GM23338 (cell line): Measurements from ENCODE around the gene GOLGA7B. TPM values are rescaled to one million over a fixed set of nuclear protein-coding genes. Genes with fewer than 3 reads are reported as not detected.

ENCODE experiments used
- ATAC-seq: fragments of 200-7000 bp; cut with Tn5 transposase; 3 replicates; pipeline ENCODE4 v1.9.1; 2020
- DNase-seq: peaks from one replicate; pipeline ENCODE4 v3.0.0-alpha.2; 2015; ENCODE audit warnings: low spot score
- H2AFZ ChIP-seq: fragments of 200-600 bp; sonication (generic); 2 replicates; pipeline ENCODE4 v1.8.0; 2016; ENCODE audit warnings: antibody characterized with exemption, mild to moderate bottlenecking, moderate library complexity
- H3F3A ChIP-seq: fragments of 200-600 bp; sonication (generic); replicated peaks from 2 replicates; pipeline ENCODE4 v1.8.0; 2017; ENCODE audit warnings: antibody characterized with exemption, mixed run types, low read depth
- H3K27ac ChIP-seq: fragments of 200-600 bp; sonication (generic); 2 replicates; pipeline ENCODE4 v1.6.1; 2016; ENCODE audit warnings: low read depth
- H3K27me3 ChIP-seq: fragments of 200-600 bp; sonication (generic); 2 replicates; pipeline ENCODE4 v1.8.0; 2016; ENCODE audit warnings: mild to moderate bottlenecking, mixed run types, moderate library complexity; ENCODE audit not compliant: insufficient read depth
- H3K36me3 ChIP-seq: fragments of 200-600 bp; sonication (generic); 2 replicates; pipeline ENCODE4 v1.8.0; 2016; ENCODE audit warnings: mild to moderate bottlenecking; ENCODE audit not compliant: insufficient read depth
- H3K4me1 ChIP-seq: fragments of 200-600 bp; sonication (generic); 2 replicates; pipeline ENCODE4 v1.8.0; 2016; ENCODE audit warnings: mild to moderate bottlenecking, moderate library complexity; ENCODE audit not compliant: insufficient read depth
- H3K4me2 ChIP-seq: fragments of 200-600 bp; sonication (generic); 2 replicates; pipeline ENCODE4 v1.7.1; 2017; ENCODE audit warnings: mixed run types
- H3K4me3 ChIP-seq: fragments of 200-600 bp; sonication (generic); 2 replicates; pipeline ENCODE4 v1.6.1; 2016; ENCODE audit warnings: mixed run types
- H3K79me2 ChIP-seq: fragments of 200-600 bp; sonication (generic); replicated peaks from 2 replicates; pipeline ENCODE4 v1.8.0; 2017; ENCODE audit warnings: mild to moderate bottlenecking; ENCODE audit not compliant: insufficient read depth
- H3K9me2 ChIP-seq: fragments of 200-600 bp; sonication (generic); 2 replicates; pipeline ENCODE4 v1.8.0; 2017; ENCODE audit not compliant: insufficient read depth
- H4K20me1 ChIP-seq: fragments of 200-600 bp; sonication (generic); replicated peaks from 2 replicates; pipeline ENCODE4 v1.8.0; 2017; ENCODE audit warnings: mild to moderate bottlenecking; ENCODE audit not compliant: insufficient read depth
- H3K27ac Mint-ChIP-seq: 2 replicates; pipeline ENCODE4 v1.8.0; 2020; ENCODE audit warnings: inconsistent platforms, mild to moderate bottlenecking, moderate library complexity, mixed read lengths
- H3K27me3 Mint-ChIP-seq: 3 replicates; pipeline ENCODE4 v1.8.0; 2022; ENCODE audit warnings: low read depth, mild to moderate bottlenecking, moderate library complexity, mixed read lengths, inconsistent platforms; ENCODE audit not compliant: insufficient read depth, poor library complexity
- H3K36me3 Mint-ChIP-seq: 3 replicates; pipeline ENCODE4 v1.8.0; 2021; ENCODE audit warnings: low read depth, mild to moderate bottlenecking, inconsistent platforms, moderate library complexity, mixed read lengths
- H3K4me1 Mint-ChIP-seq: 3 replicates; pipeline ENCODE4 v1.8.0; 2020; ENCODE audit warnings: mild to moderate bottlenecking, inconsistent platforms, mixed read lengths
- H3K4me3 Mint-ChIP-seq: 3 replicates; pipeline ENCODE4 v1.8.0; 2021; ENCODE audit warnings: moderate library complexity, mild to moderate bottlenecking, inconsistent platforms, mixed read lengths
- H3K9me3 Mint-ChIP-seq: 3 replicates; pipeline ENCODE4 v1.8.0; 2020; ENCODE audit warnings: moderate library complexity, mild to moderate bottlenecking, inconsistent platforms, mixed read lengths
- CREB1 ChIP-seq: fragments of 250-450 bp; sonication (Bioruptor Pico); IDR thresholded peaks from 2 replicates; pipeline ENCODE4 v1.5.0; 2020; ENCODE audit warnings: low read depth, mild to moderate bottlenecking, moderate library complexity
- CTCF ChIP-seq, 2 experiments: fragments of 200-600 bp in 1 of 2; sonication (generic) in 1 of 2; conservative IDR thresholded peaks; 2 replicates each; pipeline versions ENCODE4 v1.5.1 to v1.6.1; 2016 to 2017; ENCODE audit warnings: antibody characterized with exemption in 2 of 2, low read depth in 2 of 2, mild to moderate bottlenecking in 2 of 2, moderate library complexity in 1 of 2
- EZH2 ChIP-seq: fragments of 200-600 bp; sonication (generic); IDR thresholded peaks from one replicate; pipeline ENCODE4 v1.8.0; 2017; ENCODE audit warnings: antibody characterized with exemption, mild to moderate bottlenecking, low read depth; ENCODE audit not compliant: unreplicated experiment
- EZH2phosphoT487 ChIP-seq: fragments of 200-600 bp; sonication (generic); IDR thresholded peaks from one replicate; pipeline ENCODE4 v1.8.1; 2018; ENCODE audit warnings: antibody characterized with exemption; ENCODE audit not compliant: unreplicated experiment
- JUNB ChIP-seq: IDR thresholded peaks from one replicate; pipeline ENCODE4 v1.6.1; 2016; ENCODE audit warnings: antibody characterized with exemption; ENCODE audit not compliant: unreplicated experiment
- NANOG ChIP-seq: IDR thresholded peaks from 2 replicates; pipeline ENCODE4 v1.6.1; 2016; ENCODE audit warnings: antibody characterized with exemption, borderline replicate concordance
- POLR2AphosphoS5 ChIP-seq: IDR thresholded peaks from 2 replicates; pipeline ENCODE4 v1.6.1; 2016; ENCODE audit warnings: antibody characterized with exemption, low read depth
- REST ChIP-seq: IDR thresholded peaks from one replicate; pipeline ENCODE4 v1.6.1; 2018; ENCODE audit warnings: antibody characterized with exemption; ENCODE audit not compliant: unreplicated experiment
- STAT1 ChIP-seq: IDR thresholded peaks from one replicate; pipeline ENCODE4 v1.6.1; 2016; ENCODE audit warnings: antibody characterized with exemption; ENCODE audit not compliant: unreplicated experiment
- ZNF114 ChIP-seq: fragments of 250-450 bp; sonication (Bioruptor Pico); IDR thresholded peaks from 2 replicates; pipeline ENCODE4 v1.5.0; 2020; ENCODE audit warnings: mild to moderate bottlenecking, moderate library complexity
- ZNF331 ChIP-seq: fragments of 250-450 bp; sonication (Bioruptor Pico); IDR thresholded peaks from 2 replicates; pipeline ENCODE4 v1.5.0; 2020; ENCODE audit warnings: low read depth, mild to moderate bottlenecking, moderate library complexity
- polyA plus RNA-seq: library from polyadenylated mRNA; unstranded; fragments of >200 nt; fragmentation: Nextera tagmentation; extraction: Ambion mirVana; gene quantifications from 2 replicates; pipeline ENCODE4 v1.2.1, GENCODE V29; 2016
- total RNA-seq: library from RNA; depleted of rRNA; stranded (reverse); fragments of >200 nt; shearing (Covaris generic); gene quantifications from 2 replicates; pipeline ENCODE4 v1.2.3, GENCODE V29; 2014
- TF ChIP-seq, protein P1 (sequence below): IDR thresholded peaks from 2 replicates; pipeline ENCODE4 v1.6.1; 2016; ENCODE audit warnings: antibody characterized with exemption
- TF ChIP-seq, protein P2 (sequence below): fragments of 250-450 bp; sonication (Bioruptor Pico); IDR thresholded peaks from 2 replicates; pipeline ENCODE4 v1.5.0; 2020; ENCODE audit warnings: mild to moderate bottlenecking, moderate library complexity

Gene GOLGA7B
- total and polyA plus RNA-seq, 2 experiments from 2014 or later: 0.14 to 0.15 TPM

- no peaks in the 10 kb centered on the region; the same call in 2 of the 3 replicates for H3K9me3 Mint-ChIP-seq
- H3K4me1 Mint-ChIP-seq: peaks cover 9% of the 10 kb centered on the region; the same call in 2 of the 3 replicates
- DNase-seq (no peak), ATAC-seq (no peak)
- no peak overlapping the region for H3K27ac Mint-ChIP-seq
- Histone ChIP-seq H3K79me2 (no peaks in the 10 kb centered on the region), H3K4me1 (no peaks in the 10 kb centered on the region; the same call in 1 of the 2 replicates), H3F3A (no peaks in the 10 kb centered on the region), H3K4me2 (no peak overlapping the region), H3K27ac (no peak overlapping the region), H3K27me3 (no peaks in the 10 kb centered on the region), H3K36me3 (no peaks in the 10 kb centered on the region), H3K4me3 (no peak overlapping the region), H3K9me2 (no peaks in the 10 kb centered on the region), H2AFZ (no peak overlapping the region), H4K20me1 (no peaks in the 10 kb centered on the region)
- no peak overlapping the region for H3K4me3 Mint-ChIP-seq
- no peak for TF ChIP-seq CTCF (conservative IDR thresholded peaks at IDR 0.05; ENCODE audit: low read depth in 2 of 2)
- no peak for TF ChIP-seq NANOG
- no peak for TF ChIP-seq EZH2phosphoT487
- TF ChIP-seq, protein P1, sequence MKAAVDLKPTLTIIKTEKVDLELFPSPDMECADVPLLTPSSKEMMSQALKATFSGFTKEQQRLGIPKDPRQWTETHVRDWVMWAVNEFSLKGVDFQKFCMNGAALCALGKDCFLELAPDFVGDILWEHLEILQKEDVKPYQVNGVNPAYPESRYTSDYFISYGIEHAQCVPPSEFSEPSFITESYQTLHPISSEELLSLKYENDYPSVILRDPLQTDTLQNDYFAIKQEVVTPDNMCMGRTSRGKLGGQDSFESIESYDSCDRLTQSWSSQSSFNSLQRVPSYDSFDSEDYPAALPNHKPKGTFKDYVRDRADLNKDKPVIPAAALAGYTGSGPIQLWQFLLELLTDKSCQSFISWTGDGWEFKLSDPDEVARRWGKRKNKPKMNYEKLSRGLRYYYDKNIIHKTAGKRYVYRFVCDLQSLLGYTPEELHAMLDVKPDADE: no peak
- TF ChIP-seq JUNB: no peak
- no peak for TF ChIP-seq CREB1
- TF ChIP-seq REST: no peak
- TF ChIP-seq EZH2: no peak
- TF ChIP-seq STAT1: no peak
- TF ChIP-seq POLR2AphosphoS5: no peak
- no peak for TF ChIP-seq ZNF331
- TF ChIP-seq, protein P2, sequence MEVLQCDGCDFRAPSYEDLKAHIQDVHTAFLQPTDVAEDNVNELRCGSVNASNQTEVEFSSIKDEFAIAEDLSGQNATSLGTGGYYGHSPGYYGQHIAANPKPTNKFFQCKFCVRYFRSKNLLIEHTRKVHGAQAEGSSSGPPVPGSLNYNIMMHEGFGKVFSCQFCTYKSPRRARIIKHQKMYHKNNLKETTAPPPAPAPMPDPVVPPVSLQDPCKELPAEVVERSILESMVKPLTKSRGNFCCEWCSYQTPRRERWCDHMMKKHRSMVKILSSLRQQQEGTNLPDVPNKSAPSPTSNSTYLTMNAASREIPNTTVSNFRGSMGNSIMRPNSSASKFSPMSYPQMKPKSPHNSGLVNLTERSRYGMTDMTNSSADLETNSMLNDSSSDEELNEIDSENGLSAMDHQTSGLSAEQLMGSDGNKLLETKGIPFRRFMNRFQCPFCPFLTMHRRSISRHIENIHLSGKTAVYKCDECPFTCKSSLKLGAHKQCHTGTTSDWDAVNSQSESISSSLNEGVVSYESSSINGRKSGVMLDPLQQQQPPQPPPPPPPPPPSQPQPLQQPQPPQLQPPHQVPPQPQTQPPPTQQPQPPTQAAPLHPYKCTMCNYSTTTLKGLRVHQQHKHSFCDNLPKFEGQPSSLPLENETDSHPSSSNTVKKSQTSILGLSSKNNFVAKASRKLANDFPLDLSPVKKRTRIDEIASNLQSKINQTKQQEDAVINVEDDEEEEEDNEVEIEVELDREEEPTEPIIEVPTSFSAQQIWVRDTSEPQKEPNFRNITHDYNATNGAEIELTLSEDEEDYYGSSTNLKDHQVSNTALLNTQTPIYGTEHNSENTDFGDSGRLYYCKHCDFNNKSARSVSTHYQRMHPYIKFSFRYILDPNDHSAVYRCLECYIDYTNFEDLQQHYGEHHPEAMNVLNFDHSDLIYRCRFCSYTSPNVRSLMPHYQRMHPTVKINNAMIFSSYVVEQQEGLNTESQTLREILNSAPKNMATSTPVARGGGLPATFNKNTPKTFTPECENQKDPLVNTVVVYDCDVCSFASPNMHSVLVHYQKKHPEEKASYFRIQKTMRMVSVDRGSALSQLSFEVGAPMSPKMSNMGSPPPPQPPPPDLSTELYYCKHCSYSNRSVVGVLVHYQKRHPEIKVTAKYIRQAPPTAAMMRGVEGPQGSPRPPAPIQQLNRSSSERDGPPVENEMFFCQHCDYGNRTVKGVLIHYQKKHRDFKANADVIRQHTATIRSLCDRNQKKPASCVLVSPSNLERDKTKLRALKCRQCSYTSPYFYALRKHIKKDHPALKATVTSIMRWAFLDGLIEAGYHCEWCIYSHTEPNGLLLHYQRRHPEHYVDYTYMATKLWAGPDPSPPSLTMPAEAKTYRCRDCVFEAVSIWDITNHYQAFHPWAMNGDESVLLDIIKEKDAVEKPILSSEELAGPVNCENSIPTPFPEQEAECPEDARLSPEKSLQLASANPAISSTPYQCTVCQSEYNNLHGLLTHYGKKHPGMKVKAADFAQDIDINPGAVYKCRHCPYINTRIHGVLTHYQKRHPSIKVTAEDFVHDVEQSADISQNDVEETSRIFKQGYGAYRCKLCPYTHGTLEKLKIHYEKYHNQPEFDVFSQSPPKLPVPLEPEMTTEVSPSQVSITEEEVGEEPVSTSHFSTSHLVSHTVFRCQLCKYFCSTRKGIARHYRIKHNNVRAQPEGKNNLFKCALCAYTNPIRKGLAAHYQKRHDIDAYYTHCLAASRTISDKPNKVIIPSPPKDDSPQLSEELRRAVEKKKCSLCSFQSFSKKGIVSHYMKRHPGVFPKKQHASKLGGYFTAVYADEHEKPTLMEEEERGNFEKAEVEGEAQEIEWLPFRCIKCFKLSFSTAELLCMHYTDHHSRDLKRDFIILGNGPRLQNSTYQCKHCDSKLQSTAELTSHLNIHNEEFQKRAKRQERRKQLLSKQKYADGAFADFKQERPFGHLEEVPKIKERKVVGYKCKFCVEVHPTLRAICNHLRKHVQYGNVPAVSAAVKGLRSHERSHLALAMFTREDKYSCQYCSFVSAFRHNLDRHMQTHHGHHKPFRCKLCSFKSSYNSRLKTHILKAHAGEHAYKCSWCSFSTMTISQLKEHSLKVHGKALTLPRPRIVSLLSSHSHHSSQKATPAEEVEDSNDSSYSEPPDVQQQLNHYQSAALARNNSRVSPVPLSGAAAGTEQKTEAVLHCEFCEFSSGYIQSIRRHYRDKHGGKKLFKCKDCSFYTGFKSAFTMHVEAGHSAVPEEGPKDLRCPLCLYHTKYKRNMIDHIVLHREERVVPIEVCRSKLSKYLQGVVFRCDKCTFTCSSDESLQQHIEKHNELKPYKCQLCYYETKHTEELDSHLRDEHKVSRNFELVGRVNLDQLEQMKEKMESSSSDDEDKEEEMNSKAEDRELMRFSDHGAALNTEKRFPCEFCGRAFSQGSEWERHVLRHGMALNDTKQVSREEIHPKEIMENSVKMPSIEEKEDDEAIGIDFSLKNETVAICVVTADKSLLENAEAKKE: no peak
- no peak for TF ChIP-seq ZNF114 (CRISPR knock-in tag)
- H3K27me3 Mint-ChIP-seq: peaks cover 4% of the 10 kb centered on the region
- no peaks in the 10 kb centered on the region for H3K36me3 Mint-ChIP-seq
Observed at GRCh38 chr10:97907830-97908229, 58.2 kb downstream of the GOLGA7B start.
